Muscle of leg (tissue), 9 donors: ENCODE results near the gene HSFX2. TPM values are rescaled to one million over a fixed set of nuclear protein-coding genes. Genes with fewer than 3 reads are reported as not detected.

Experiments
- polyA plus RNA-seq, 8 donors: library from polyadenylated mRNA; unstranded; fragments of 120-200 nt; gene quantifications; one replicate each; pipeline versions ENCODE4 v1.2.1 to v1.2.3, GENCODE V29; 2013; ENCODE audit warnings: inconsistent platforms in 1 of 8, low replicate concordance in 1 of 8; ENCODE audit not compliant: insufficient read length in 8 of 8, insufficient read depth in 1 of 8
- total RNA-seq: library from RNA; stranded (reverse); fragments of 120-200 nt; gene quantifications from one replicate; pipeline ENCODE4 v1.2.4, GENCODE V29; 2013

HSFX2 gene
- total and polyA plus RNA-seq, 9 donors, result 0.37 to 1.2 (median 0.75) TPM

Other genes with a start within 250 kb of the HSFX2 start
- gene IDS, start 90.0 kb downstream of the HSFX2 start, total RNA-seq, result 17.0 TPM
- gene IDS, start 90.0 kb downstream of the HSFX2 start, polyA plus RNA-seq, result 10 to 100 TPM; 20.1 to 25.7 (median 22.1) TPM
- gene EOLA1, start 54.3 kb downstream of the HSFX2 start, total RNA-seq, result 19.9 TPM
- 10 to 100 TPM; 20.1 to 26.3 (median 22.4) TPM for gene EOLA1, start 54.3 kb downstream of the HSFX2 start, polyA plus RNA-seq
- gene HSFX3, start 45.4 kb downstream of the HSFX2 start, total RNA-seq, result 1.0 TPM
- 1 to 10 TPM in 2 of 8 donors, under 1 TPM in 4, not detected in 2; 0.25 to 1.1 (median 0.89) TPM for gene HSFX3, start 45.4 kb downstream of the HSFX2 start, polyA plus RNA-seq
- not detected for gene MAGEA9B, start 7.9 kb downstream of the HSFX2 start, total RNA-seq
- not detected for gene MAGEA9B, start 7.9 kb downstream of the HSFX2 start, polyA plus RNA-seq
- gene TMEM185A, start 36.5 kb upstream of the HSFX2 start, total RNA-seq, result 23.4 TPM
- gene TMEM185A, start 36.5 kb upstream of the HSFX2 start, polyA plus RNA-seq, result 10 to 100 TPM; 21.3 to 35.6 (median 33.2) TPM
- not detected for gene MAGEA11, start 116.7 kb upstream of the HSFX2 start, total RNA-seq
- gene MAGEA11, start 116.7 kb upstream of the HSFX2 start, polyA plus RNA-seq, result not detected
- 1.2 TPM for gene HSFX1, start 178.8 kb upstream of the HSFX2 start, total RNA-seq
- gene HSFX1, start 178.8 kb upstream of the HSFX2 start, polyA plus RNA-seq, result 1 to 10 TPM; 1.3 to 2.1 (median 1.6) TPM
- gene MAGEA9, start 186.6 kb upstream of the HSFX2 start, total RNA-seq, result not detected
- gene MAGEA9, start 186.6 kb upstream of the HSFX2 start, polyA plus RNA-seq, result not detected